HG03139 (cell line): ENCODE results near the gene NCK1.
"Not testable (repeated sequence)": the region's sequence is repeated elsewhere in the genome, so short reads cannot be mapped to it uniquely, and the experiment has no call there.

Experiments used
- ATAC-seq: cut with Tn5 transposase; IDR thresholded peaks from one replicate; pipeline ENCODE4 v1.9.1; 2021; ENCODE audit not compliant: unreplicated experiment

The NCK1 gene

DNA sequence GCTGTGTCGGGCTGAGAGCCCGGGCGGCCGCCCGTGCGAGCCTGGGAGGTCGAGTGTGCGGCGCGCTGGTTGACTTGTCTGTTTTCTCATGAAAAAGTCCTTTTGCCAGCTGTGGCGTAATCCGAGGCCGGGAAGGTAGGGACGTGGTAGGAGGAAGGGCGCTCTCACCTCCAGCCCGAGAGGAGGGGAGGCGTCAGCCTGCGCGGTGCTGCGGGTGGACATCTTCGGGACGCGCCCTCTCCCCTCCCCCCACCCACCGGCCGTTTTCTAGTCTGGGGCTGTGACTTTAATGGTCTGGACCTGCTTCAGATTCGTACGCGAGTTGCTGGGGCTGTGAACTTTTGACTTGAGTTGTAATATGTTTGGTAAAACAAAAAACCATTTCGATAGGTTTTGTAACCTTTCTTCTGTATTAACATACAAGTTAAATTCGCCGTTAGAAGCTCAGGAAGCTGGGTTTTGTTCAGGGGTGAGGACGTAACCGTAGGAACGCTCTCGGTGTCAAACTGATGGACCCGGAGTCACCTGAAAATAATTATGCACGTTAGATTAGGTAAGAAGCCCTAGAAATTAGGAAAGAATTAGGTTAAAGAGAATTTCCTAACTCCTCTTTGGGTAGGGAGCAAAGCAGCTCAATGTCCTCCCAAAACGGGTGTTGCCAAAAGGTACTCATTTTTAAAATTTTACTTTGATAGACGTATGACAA lies 762 bp downstream of the NCK1 start:
- peak; percentile 11 for ATAC-seq

DNA sequence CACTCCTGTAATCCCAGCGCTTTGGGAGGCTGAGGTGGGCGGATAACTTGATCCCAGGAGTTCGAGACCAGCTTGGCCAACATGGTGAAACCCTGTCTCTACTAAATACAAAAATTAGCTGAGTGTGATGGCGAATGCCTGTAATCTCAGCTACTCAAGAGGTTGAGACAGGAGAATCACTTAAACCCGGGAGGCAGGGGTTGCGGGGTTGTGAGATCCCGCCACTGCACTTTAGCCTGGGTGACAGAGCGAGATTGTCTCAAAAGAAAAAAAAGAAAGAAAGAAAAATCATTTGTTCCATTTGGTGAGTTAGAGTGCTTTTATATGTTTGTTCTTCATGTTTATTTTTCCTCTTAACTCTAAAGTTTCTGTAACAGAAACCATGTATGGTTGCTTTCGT lies 7.3 kb downstream of the NCK1 start:
- no peak for ATAC-seq

GRCh38 chr3:136872258-136872657 lies 10.2 kb downstream of the NCK1 start:
- ATAC-seq: not testable (repeated sequence)

DNA sequence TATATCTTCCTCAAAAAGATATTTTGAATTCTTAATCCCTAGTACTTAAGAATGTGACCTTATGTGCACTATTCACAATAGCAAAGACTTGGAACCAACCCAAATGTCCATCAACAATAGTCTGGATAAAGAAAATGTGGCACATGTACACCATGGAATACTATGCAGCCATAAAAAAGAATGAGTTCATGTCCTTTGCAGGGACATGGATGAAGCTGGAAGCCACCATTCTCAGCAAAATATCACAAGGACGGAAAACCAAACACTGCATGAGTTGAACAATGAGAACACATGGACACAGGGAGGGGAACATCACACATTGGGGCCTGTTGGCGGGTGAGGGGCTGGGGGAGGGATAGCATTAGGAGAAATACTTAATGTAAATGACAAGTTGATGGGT lies 17.5 kb downstream of the NCK1 start:
- not testable (repeated sequence) for ATAC-seq

GRCh38 chr3:136882571-136882970 lies 20.6 kb downstream of the NCK1 start:
- ATAC-seq: no peak

GRCh38 chr3:136883967-136884720 lies 22.1 kb downstream of the NCK1 start:
- no peak for ATAC-seq

- ATAC-seq: no peak
Observed at GRCh38 chr3:136885357-136886213, 23.6 kb downstream of the NCK1 start.

- ATAC-seq: no peak
Observed at GRCh38 chr3:136889947-136890346, 27.9 kb downstream of the NCK1 start.

DNA sequence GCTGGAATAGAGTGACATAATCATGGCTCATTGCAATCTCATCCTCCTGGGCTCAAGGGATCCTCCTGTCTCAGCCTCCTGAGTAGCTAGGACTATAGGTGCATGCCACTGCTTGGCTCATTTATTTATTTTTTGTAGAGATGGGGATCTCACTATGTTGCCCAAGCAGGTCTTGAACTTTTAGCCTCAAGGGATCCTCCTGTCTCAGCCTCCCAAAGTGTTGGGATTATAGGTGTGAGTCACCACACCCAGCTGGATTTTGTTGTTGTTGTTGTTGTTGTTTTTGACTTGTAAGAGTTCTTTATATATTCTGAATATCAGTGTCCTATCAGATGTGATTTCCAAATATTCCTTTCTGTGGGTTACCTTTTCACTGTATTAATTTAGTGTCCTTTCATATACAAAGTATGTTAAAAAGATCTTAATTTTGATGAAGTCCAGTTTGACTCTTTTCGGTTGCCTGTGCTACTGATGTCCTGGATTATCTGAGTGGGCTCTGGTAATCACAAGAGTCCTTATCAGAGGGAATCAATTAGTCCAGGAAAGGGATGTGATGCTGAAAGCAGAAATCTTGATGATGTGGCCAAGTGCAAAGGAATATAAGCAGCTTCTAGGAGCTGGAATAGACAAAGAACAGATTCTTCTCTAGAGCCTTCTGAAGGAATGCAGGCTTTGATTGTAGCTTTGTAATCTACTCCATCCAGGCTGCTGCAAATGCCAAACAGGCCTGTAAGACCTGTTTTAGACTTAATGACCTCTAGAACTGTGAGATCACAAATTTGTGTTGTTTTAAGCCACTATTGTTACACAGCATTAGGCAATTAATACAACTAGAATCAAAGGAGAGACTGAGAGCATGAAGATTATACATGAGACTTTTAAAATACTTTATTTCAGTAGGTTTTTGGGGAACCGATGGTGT lies 30.2 kb downstream of the NCK1 start:
- no peak for ATAC-seq

- no peak for ATAC-seq
Observed at GRCh38 chr3:136893848-136894443, 31.9 kb downstream of the NCK1 start.

DNA sequence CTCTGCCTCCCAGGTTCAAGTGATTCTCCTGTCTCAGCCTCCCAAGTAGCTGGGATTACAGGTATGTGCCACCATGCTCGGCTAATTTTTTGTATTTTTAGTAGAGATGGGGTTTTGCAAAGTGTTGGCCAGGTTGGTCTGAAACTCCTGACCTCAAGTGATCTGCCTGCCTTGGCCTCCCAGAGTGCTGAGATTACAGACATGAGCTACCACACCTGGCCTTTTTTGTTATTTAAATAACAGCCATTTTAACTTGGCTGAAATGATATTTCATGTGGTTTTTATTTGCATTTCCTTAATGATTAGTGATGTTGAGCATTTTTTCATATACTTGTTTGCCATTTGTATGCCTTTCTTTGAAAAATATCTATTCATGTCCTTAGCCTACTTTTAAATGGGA lies 35.2 kb downstream of the NCK1 start:
- ATAC-seq: not testable (repeated sequence)

- no peak for ATAC-seq
Observed at GRCh38 chr3:136898549-136898948, 36.5 kb downstream of the NCK1 start.

DNA sequence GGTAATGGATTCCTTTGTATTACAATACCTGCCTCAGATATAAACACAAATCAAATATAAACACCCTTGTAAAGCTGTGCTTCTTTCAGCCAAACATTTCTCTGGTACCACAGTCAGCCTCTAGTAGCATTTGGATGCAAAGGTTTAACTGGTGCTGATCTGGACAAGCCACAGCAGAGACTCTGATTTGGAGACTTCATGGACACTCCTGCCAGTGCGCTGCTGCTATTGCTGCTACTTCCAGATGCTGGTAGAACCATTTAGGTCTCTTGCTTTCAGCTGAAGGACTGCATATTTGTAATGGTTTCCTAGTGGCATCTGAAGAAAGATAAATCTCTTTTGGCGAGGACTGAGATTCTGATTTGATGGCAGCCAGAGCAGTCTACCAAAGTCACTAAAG lies 36.9 kb downstream of the NCK1 start:
- no peak for ATAC-seq

DNA sequence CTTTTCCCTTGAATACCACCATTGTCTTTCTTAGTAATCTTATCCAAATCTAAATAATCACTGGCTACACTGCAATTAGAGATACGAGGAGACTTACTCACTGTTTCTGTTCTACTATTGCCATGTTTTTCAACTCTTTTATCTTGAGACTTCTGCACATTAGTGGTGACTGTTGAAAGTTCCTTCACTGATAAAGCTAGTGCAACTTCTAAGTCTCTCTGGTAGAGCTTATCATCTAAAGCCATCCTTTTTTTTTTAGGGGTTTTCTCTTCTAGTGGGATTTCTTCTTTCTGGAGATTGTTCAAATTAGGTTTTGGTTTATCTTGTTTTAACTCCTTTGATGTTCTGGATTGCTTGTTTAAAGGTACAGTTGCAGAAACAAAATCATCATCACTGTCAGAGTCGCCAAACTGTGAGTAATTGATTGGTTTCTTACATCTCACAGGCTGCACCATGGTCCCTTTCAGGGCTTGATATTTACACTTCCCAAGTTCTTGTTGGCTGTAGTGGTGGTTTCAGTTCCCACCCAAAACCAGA lies 37.7 kb downstream of the NCK1 start:
- ATAC-seq: no peak

GRCh38 chr3:136900694-136901093 lies 38.7 kb downstream of the NCK1 start:
- not testable (repeated sequence) for ATAC-seq

DNA sequence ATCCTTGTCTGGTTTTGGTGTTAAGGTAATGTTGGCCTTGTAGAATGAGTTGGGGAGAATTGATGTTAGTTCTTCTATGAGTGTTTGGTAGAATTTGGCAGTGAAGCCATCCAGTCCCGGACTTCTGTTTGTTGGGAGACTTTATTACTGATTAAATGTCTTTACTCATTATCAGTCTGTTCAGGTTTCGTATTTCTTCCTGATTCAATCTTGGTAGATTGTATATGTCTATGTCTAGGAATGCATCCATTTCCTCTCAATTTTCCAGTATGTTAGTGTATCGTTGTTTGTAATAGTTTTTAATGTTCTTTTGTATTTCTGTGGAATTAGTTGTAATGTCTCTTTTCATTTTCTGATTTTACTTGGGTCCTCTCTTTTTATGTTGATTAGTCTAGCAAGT lies 39.4 kb downstream of the NCK1 start:
- ATAC-seq: no peak

- not testable (repeated sequence) for ATAC-seq
Observed at GRCh38 chr3:136902530-136902929, 40.5 kb downstream of the NCK1 start.

GRCh38 chr3:136903899-136904298 lies 41.9 kb downstream of the NCK1 start:
- ATAC-seq: no peak

DNA sequence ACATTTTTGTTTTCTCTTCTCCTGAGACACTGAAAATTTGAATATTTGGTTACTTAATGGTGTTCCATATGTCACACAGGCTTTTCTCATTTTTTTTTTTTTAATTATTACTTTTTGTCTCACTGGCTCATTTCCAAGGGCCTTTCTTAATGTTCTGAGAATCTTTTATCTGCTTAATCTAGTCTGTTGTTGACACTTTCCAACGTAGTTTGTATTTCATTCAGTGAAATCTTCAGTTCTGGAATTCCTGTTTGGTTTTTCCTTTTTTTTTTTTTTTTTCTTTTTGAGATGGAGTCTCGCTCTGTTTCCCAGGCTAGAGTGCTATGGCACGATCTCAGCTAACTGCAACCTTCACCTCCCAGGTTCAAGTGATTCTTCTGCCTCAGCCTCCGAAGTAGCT lies 42.7 kb downstream of the NCK1 start:
- no peak for ATAC-seq

- ATAC-seq: no peak
Observed at GRCh38 chr3:136905549-136905948, 43.5 kb downstream of the NCK1 start.
